ENCODE data around the gene EPYC. TPM values are rescaled to one million over a fixed set of nuclear protein-coding genes. Genes with fewer than 3 reads are reported as not detected.

Gene EPYC
- total and polyA plus RNA-seq, 2 of the 13 experiments (the other 11 are each of a cell fraction or from before 2014, with no cell fraction given), result not detected

DNA sequence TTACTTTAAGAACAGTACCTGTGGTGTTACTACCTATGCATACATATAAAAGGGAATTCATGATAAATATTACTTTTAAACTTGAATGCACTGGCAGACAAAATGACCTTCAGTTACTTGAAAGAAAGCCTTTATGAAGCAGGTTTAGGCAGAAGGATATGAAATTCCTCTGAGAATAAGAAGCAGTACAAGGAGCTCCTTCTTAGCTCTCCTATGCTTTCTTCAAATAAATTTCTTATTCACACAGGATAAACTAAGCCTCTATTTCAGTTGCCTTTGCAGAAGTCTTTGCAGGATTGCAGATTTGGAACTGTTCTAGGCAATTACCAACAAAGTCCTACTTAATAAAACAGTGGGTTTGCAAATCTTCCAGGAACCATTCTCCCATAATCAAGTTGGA, 1.0 kb downstream of the EPYC start (continued):
- no peak for TF ChIP-seq KAT2B (IDR thresholded peaks at IDR 0.05; ENCODE audit: borderline replicate concordance, low read depth, low read length)
- TF ChIP-seq KLF11 (CRISPR knock-in tag; IDR thresholded peaks at IDR 0.05), result no peak

DNA sequence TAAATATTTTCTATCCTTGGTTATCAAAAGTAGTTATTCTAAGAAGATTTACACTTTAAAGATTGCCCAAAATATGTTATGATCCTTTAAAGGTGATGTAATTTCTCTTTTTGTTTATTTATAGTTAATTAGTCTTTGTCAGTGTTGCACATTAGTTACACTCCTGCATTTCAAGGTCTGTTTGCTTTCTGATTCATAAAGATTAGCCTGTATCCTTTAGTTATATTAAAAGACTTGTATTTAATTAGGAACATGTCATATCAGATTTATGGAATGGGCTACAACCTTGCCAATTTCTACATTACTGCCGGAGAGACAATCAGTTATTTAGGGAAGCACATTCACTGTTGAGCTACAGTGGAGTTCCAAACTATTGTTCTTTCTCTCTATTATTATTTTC, 3.5 kb downstream of the EPYC start:
- H3K4me2 ChIP-seq (ENCODE audit: low read depth, low read length), result no peak overlapping the region
- H3K9me3 ChIP-seq (ENCODE audit: low read length), result no peaks in the 10 kb centered on the region
- no peaks in the 10 kb centered on the region for H3K79me2 ChIP-seq (ENCODE audit: insufficient read depth, low read length)
- FAIRE-seq (no peak), DNase-seq (ENCODE audit: low spot score) (no peak), ATAC-seq (no peak)
- no peak overlapping the region for H3K27ac ChIP-seq (ENCODE audit: extremely low read length, insufficient read depth, low read length)
- POLR2A ChIA-PET, result no interaction called here
- no peak overlapping the region for H3K4me3 ChIP-seq (replicated peaks in 1 of 3; ENCODE audit: insufficient read depth in 1 of 3, low read depth in 2 of 3, low read length in 3 of 3)
- TF ChIP-seq FOXO4 (CRISPR knock-in tag; conservative IDR thresholded peaks at IDR 0.05) (no peak), GPN1 (CRISPR knock-in tag; IDR thresholded peaks at IDR 0.05; ENCODE audit: borderline replicate concordance) (no peak), MIXL1 (CRISPR knock-in tag; IDR thresholded peaks at IDR 0.05) (no peak), ZNF3 (CRISPR knock-in tag; IDR thresholded peaks at IDR 0.05) (no peak), MIER3 (CRISPR knock-in tag; IDR thresholded peaks at IDR 0.05; ENCODE audit: borderline replicate concordance) (no peak), ZNF160 (CRISPR knock-in tag; IDR thresholded peaks at IDR 0.05) (no peak)
- TF ChIP-seq, protein P1, sequence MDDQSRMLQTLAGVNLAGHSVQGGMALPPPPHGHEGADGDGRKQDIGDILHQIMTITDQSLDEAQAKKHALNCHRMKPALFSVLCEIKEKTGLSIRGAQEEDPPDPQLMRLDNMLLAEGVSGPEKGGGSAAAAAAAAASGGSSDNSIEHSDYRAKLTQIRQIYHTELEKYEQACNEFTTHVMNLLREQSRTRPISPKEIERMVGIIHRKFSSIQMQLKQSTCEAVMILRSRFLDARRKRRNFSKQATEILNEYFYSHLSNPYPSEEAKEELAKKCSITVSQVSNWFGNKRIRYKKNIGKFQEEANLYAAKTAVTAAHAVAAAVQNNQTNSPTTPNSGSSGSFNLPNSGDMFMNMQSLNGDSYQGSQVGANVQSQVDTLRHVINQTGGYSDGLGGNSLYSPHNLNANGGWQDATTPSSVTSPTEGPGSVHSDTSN (CRISPR knock-in tag; IDR thresholded peaks at IDR 0.05; ENCODE audit: borderline replicate concordance), result no peak
- TF ChIP-seq, protein P2, sequence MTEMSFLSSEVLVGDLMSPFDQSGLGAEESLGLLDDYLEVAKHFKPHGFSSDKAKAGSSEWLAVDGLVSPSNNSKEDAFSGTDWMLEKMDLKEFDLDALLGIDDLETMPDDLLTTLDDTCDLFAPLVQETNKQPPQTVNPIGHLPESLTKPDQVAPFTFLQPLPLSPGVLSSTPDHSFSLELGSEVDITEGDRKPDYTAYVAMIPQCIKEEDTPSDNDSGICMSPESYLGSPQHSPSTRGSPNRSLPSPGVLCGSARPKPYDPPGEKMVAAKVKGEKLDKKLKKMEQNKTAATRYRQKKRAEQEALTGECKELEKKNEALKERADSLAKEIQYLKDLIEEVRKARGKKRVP (CRISPR knock-in tag; IDR thresholded peaks at IDR 0.05), result no peak
- TF ChIP-seq, protein P3, sequence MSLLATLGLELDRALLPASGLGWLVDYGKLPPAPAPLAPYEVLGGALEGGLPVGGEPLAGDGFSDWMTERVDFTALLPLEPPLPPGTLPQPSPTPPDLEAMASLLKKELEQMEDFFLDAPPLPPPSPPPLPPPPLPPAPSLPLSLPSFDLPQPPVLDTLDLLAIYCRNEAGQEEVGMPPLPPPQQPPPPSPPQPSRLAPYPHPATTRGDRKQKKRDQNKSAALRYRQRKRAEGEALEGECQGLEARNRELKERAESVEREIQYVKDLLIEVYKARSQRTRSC (CRISPR knock-in tag; IDR thresholded peaks at IDR 0.05; ENCODE audit: low read depth), result no peak
- H2AFZ ChIP-seq (ENCODE audit: low read length), result no peak overlapping the region
- no TSS peak for BruUV-seq (replicated peaks)
- intact Hi-C loops (cut with micrococcal nuclease; ENCODE audit: unreplicated experiment) (no loop called here), in situ Hi-C loops (cut with HindIII; ENCODE audit: extremely low pct_ligation_motif_present, low pct_unique_long_range_greater_than_20kb) (no loop called here)
- no peaks in the 10 kb centered on the region for H3K27me3 ChIP-seq (ENCODE audit: control insufficient read depth in 1 of 2, insufficient read depth in 2 of 2, low read length in 2 of 2)
- H4K20me1 ChIP-seq (ENCODE audit: insufficient read depth, low read length), result no peaks in the 10 kb centered on the region
- no peak overlapping the region for H3K9ac ChIP-seq (ENCODE audit: insufficient read depth, low read depth, low read length)
- 0% methylated on average over 1 of the region's 1 CpG for WGBS (ENCODE audit: low lambda C conversion rate)
- H3K4me1 ChIP-seq (ENCODE audit: insufficient read depth, low read length), result no peaks in the 10 kb centered on the region
- CTCF ChIA-PET (ENCODE audit: low intra/inter-chr PET ratio, low total read pairs), result no interaction called here
- H3K36me3 ChIP-seq (replicated peaks in 1 of 2; ENCODE audit: control insufficient read depth in 1 of 2, insufficient read depth in 2 of 2, low read length in 2 of 2), result no peaks in the 10 kb centered on the region
